Neural progenitor cell (in vitro differentiated cells): ENCODE results near the gene ERC1.

Experiments
- EZH2 ChIP-seq: fragments of 200-600 bp; sonication (generic); IDR thresholded peaks from 2 replicates; pipeline ENCODE4 v1.6.1; 2017; ENCODE audit warnings: antibody characterized with exemption, mild to moderate bottlenecking, moderate library complexity
- TF ChIP-seq, protein P1 (sequence below): fragments of 200-600 bp; sonication (generic); IDR thresholded peaks from 2 replicates; pipeline ENCODE4 v1.5.1; 2017; ENCODE audit warnings: antibody characterized with exemption, mild to moderate bottlenecking

- TF ChIP-seq, protein P1, sequence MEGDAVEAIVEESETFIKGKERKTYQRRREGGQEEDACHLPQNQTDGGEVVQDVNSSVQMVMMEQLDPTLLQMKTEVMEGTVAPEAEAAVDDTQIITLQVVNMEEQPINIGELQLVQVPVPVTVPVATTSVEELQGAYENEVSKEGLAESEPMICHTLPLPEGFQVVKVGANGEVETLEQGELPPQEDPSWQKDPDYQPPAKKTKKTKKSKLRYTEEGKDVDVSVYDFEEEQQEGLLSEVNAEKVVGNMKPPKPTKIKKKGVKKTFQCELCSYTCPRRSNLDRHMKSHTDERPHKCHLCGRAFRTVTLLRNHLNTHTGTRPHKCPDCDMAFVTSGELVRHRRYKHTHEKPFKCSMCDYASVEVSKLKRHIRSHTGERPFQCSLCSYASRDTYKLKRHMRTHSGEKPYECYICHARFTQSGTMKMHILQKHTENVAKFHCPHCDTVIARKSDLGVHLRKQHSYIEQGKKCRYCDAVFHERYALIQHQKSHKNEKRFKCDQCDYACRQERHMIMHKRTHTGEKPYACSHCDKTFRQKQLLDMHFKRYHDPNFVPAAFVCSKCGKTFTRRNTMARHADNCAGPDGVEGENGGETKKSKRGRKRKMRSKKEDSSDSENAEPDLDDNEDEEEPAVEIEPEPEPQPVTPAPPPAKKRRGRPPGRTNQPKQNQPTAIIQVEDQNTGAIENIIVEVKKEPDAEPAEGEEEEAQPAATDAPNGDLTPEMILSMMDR, result no peak
- TF ChIP-seq EZH2, result no peak
These were observed 366.1 kb downstream of the ERC1 start for GRCh38 chr12:1357171-1357570.
